Mesenchymal stem cell (in vitro differentiated cells and primary cell): ENCODE results near the gene BICC1.
A peak's percentile ranks its signal among the peaks of the same experiment; 100 is the strongest.

Experiments used
- DNase-seq: peaks from one replicate; pipeline ENCODE4 v3.0.0-alpha.2; 2013
- H2AFZ ChIP-seq: one replicate; pipeline ENCODE4 v1.6.1; 2013; ENCODE audit warnings: low read depth, mild to moderate bottlenecking, control low read depth, inconsistent platforms, low read length, moderate library complexity
- H2AK5ac ChIP-seq: 2 replicates; pipeline ENCODE4 v1.6.1; 2013; ENCODE audit warnings: low read length, moderate library complexity, mild to moderate bottlenecking, inconsistent platforms; ENCODE audit not compliant: severe bottlenecking
- H2BK120ac ChIP-seq: one replicate; pipeline ENCODE4 v1.6.1; 2013; ENCODE audit warnings: low read depth, mild to moderate bottlenecking, inconsistent platforms, low read length, moderate library complexity
- H2BK12ac ChIP-seq, 2 experiments: one replicate each; pipeline ENCODE4 v1.6.1; 2013; ENCODE audit warnings: inconsistent platforms in 2 of 2, low read length in 2 of 2, mild to moderate bottlenecking in 2 of 2, moderate library complexity in 2 of 2, control low read depth in 1 of 2
- H2BK15ac ChIP-seq: one replicate; pipeline ENCODE4 v1.6.1; 2013; ENCODE audit warnings: mild to moderate bottlenecking, low read depth, inconsistent platforms; ENCODE audit not compliant: poor library complexity, severe bottlenecking
- H2BK5ac ChIP-seq: 2 replicates; pipeline ENCODE4 v1.6.1; 2013; ENCODE audit warnings: low read depth, mild to moderate bottlenecking, low read length, control low read depth, inconsistent platforms; ENCODE audit not compliant: poor library complexity, severe bottlenecking
- H3K14ac ChIP-seq, 2 experiments: one replicate each; pipeline ENCODE4 v1.6.1; 2013; ENCODE audit warnings: inconsistent platforms in 2 of 2, low read length in 2 of 2, control low read depth in 1 of 2, mild to moderate bottlenecking in 1 of 2, moderate library complexity in 1 of 2
- H3K18ac ChIP-seq, 2 experiments: one replicate each; pipeline ENCODE4 v1.6.1; 2013; ENCODE audit warnings: inconsistent platforms in 2 of 2, low read length in 2 of 2, control low read depth in 1 of 2, low read depth in 1 of 2, mild to moderate bottlenecking in 1 of 2
- H3K23ac ChIP-seq, 2 experiments: one replicate each; pipeline ENCODE4 v1.6.1; 2013; ENCODE audit warnings: inconsistent platforms in 2 of 2, low read length in 2 of 2, mild to moderate bottlenecking in 2 of 2, moderate library complexity in 2 of 2, control low read depth in 1 of 2
- H3K27ac ChIP-seq: 2 replicates; pipeline ENCODE4 v1.5.1; 2013; ENCODE audit warnings: mild to moderate bottlenecking, moderate library complexity, low read length, control low read depth, inconsistent platforms; ENCODE audit not compliant: poor library complexity, severe bottlenecking
- H3K27me3 ChIP-seq, 2 experiments: 2 replicates each; pipeline versions ENCODE4 v1.6.1 to v1.7.0; 2013; ENCODE audit warnings: low read length in 2 of 2, mild to moderate bottlenecking in 2 of 2, moderate library complexity in 2 of 2, control low read depth in 1 of 2, inconsistent platforms in 1 of 2; ENCODE audit not compliant: control insufficient read depth in 1 of 2, insufficient read depth in 1 of 2
- H3K36me3 ChIP-seq, 2 experiments: 2 replicates each; pipeline versions ENCODE4 v1.6.1 to v1.7.0; 2013; ENCODE audit warnings: low read length in 2 of 2, control low read depth in 1 of 2, inconsistent platforms in 1 of 2, low read depth in 1 of 2, mild to moderate bottlenecking in 1 of 2; ENCODE audit not compliant: insufficient read depth in 2 of 2, control insufficient read depth in 1 of 2
- H3K4ac ChIP-seq, 2 experiments: one replicate each; pipeline ENCODE4 v1.6.1; 2013; ENCODE audit warnings: inconsistent platforms in 2 of 2, low read length in 2 of 2, mild to moderate bottlenecking in 2 of 2, moderate library complexity in 2 of 2, control low read depth in 1 of 2, low read depth in 1 of 2
- H3K4me1 ChIP-seq: 2 replicates; pipeline ENCODE4 v1.6.1; 2013; ENCODE audit warnings: low read depth, low read length, control low read depth; ENCODE audit not compliant: control insufficient read depth, insufficient read depth
- H3K4me2 ChIP-seq: 2 replicates; pipeline ENCODE4 v1.6.1; 2013; ENCODE audit warnings: low read length, mild to moderate bottlenecking, inconsistent platforms; ENCODE audit not compliant: poor library complexity, severe bottlenecking
- H3K4me3 ChIP-seq, 2 experiments: 2 replicates each; pipeline versions ENCODE4 v1.5.1 to v1.7.0; 2013; ENCODE audit warnings: low read length in 2 of 2, mild to moderate bottlenecking in 2 of 2, control low read depth in 1 of 2, low read depth in 1 of 2; ENCODE audit not compliant: insufficient read depth in 1 of 2
- H3K79me1 ChIP-seq: replicated peaks from 2 replicates; pipeline ENCODE4 v1.6.1; 2013; ENCODE audit warnings: mild to moderate bottlenecking, control low read depth, low read length, inconsistent platforms; ENCODE audit not compliant: poor library complexity, severe bottlenecking
- H3K9ac ChIP-seq: 2 replicates; pipeline ENCODE4 v1.7.0; 2013; ENCODE audit warnings: mild to moderate bottlenecking, low read length, moderate library complexity
- H3K9me3 ChIP-seq: 2 replicates; pipeline ENCODE4 v1.7.0; 2013; ENCODE audit warnings: mild to moderate bottlenecking, low read length; ENCODE audit not compliant: control insufficient read depth
- H4K8ac ChIP-seq: one replicate; pipeline ENCODE4 v1.6.1; 2013; ENCODE audit warnings: inconsistent platforms, mild to moderate bottlenecking, low read length, moderate library complexity
- H4K91ac ChIP-seq: one replicate; pipeline ENCODE4 v1.6.1; 2013; ENCODE audit warnings: mild to moderate bottlenecking, low read length, inconsistent platforms
- WGBS: methylation state at CpG from one replicate; pipeline ENCODE4 v1.1.7; 2013; ENCODE audit warnings: mixed read lengths; 5-methylcytosine and 5-hydroxymethylcytosine counted together

The BICC1 gene

GRCh38 chr10:58696736-58697135 is 184.1 kb downstream of the BICC1 start:
- Histone ChIP-seq H3K9ac (no peak overlapping the region), H2AK5ac (no peak overlapping the region), H3K4me2 (no peak overlapping the region), H3K27me3 (no peaks in the 10 kb centered on the region), H4K91ac (no peak overlapping the region), H3K4me3 (no peak overlapping the region), H2BK15ac (no peak overlapping the region), H3K79me1 (peaks cover 6% of the 10 kb centered on the region), H2BK120ac (no peak overlapping the region), H3K23ac (no peak overlapping the region), H3K4ac (no peak overlapping the region), H2AFZ (no peak overlapping the region), H3K4me1 (peaks cover 13% of the 10 kb centered on the region), H3K14ac (no peak overlapping the region), H3K27ac (no peak overlapping the region), H3K18ac (no peak overlapping the region), H4K8ac (no peak overlapping the region), H3K36me3 (peaks cover 3 to 39% of the 10 kb centered on the region in 2 experiments), H2BK12ac (no peak overlapping the region), H3K9me3 (peaks cover 6% of the 10 kb centered on the region), H2BK5ac (no peak overlapping the region)
- DNase-seq = no peak
- 75% methylated on average over 2 of the region's 4 CpGs for WGBS

- H3K9ac ChIP-seq = no peak overlapping the region
Observed at GRCh38 chr10:58697691-58698090, 185.0 kb downstream of the BICC1 start.

GRCh38 chr10:58698777-58699356 is 186.2 kb downstream of the BICC1 start:
- Histone ChIP-seq H4K91ac (no peak overlapping the region), H3K9me3 (no peaks in the 10 kb centered on the region), H3K79me1 (peaks cover 6% of the 10 kb centered on the region), H3K14ac (no peak overlapping the region), H3K9ac (no peak overlapping the region), H3K4ac (no peak overlapping the region), H3K36me3 (peaks cover 7 to 39% of the 10 kb centered on the region in 2 experiments), H2BK120ac (no peak overlapping the region), H3K4me2 (no peak overlapping the region), H2AFZ (no peak overlapping the region), H2BK12ac (no peak overlapping the region), H2AK5ac (no peak overlapping the region), H4K8ac (no peak overlapping the region), H3K18ac (no peak overlapping the region), H3K4me1 (peaks cover 13% of the 10 kb centered on the region), H3K4me3 (no peak overlapping the region), H3K27me3 (no peaks in the 10 kb centered on the region), H2BK15ac (no peak overlapping the region), H3K23ac (no peak overlapping the region), H3K27ac (no peak overlapping the region), H2BK5ac (no peak overlapping the region)
- 84% methylated on average over 5 of the region's 5 CpGs for WGBS
- DNase-seq = no peak

More at GRCh38 chr10:58697691-58698090, 185.0 kb downstream of the BICC1 start:
- H2BK120ac ChIP-seq = no peak overlapping the region
- no peak for DNase-seq
- no peaks in the 10 kb centered on the region for H3K27me3 ChIP-seq
- no peak overlapping the region for H4K91ac ChIP-seq
- no peak overlapping the region for H3K18ac ChIP-seq
- WGBS = 87% methylated on average over 2 of the region's 3 CpGs
- H2AK5ac ChIP-seq = no peak overlapping the region
- H3K4me2 ChIP-seq = no peak overlapping the region
- H3K27ac ChIP-seq = no peak overlapping the region
- no peak overlapping the region for H3K4ac ChIP-seq
- H2BK12ac ChIP-seq = no peak overlapping the region
- no peak overlapping the region for H3K23ac ChIP-seq
- H3K9me3 ChIP-seq = no peaks in the 10 kb centered on the region
- H2BK15ac ChIP-seq = no peak overlapping the region
- H3K79me1 ChIP-seq = peaks cover 6% of the 10 kb centered on the region
- no peak overlapping the region for H2AFZ ChIP-seq
- H2BK5ac ChIP-seq = no peak overlapping the region
- no peak overlapping the region for H3K4me3 ChIP-seq
- H3K14ac ChIP-seq = no peak overlapping the region
- peaks cover 3 to 33% of the 10 kb centered on the region in 2 experiments for H3K36me3 ChIP-seq
- H3K4me1 ChIP-seq = peaks cover 13% of the 10 kb centered on the region
- H4K8ac ChIP-seq = no peak overlapping the region

- no peak for DNase-seq
- peak overlapping the region; percentile 28 for H2AK5ac ChIP-seq
- H3K4me2 ChIP-seq = no peak overlapping the region
- H2BK5ac ChIP-seq = no peak overlapping the region
- H2BK12ac ChIP-seq = no peak overlapping the region
- no peak overlapping the region for H3K14ac ChIP-seq
- peaks cover 2% of the 10 kb centered on the region for H3K79me1 ChIP-seq
- H4K91ac ChIP-seq = no peak overlapping the region
- peaks cover 13% of the 10 kb centered on the region for H3K4me1 ChIP-seq
- no peak overlapping the region for H2BK15ac ChIP-seq
- H3K9ac ChIP-seq = peak overlapping the region; percentile 74
- H2AFZ ChIP-seq = no peak overlapping the region
- no peak overlapping the region for H3K4me3 ChIP-seq
- no peak overlapping the region for H3K4ac ChIP-seq
- H3K18ac ChIP-seq = no peak overlapping the region
- no peak overlapping the region for H4K8ac ChIP-seq
- H3K9me3 ChIP-seq = no peaks in the 10 kb centered on the region
- no peak overlapping the region for H3K27ac ChIP-seq
- 56% methylated on average over 1 of the region's 1 CpG for WGBS
- no peaks in the 10 kb centered on the region for H3K27me3 ChIP-seq
- H3K36me3 ChIP-seq = peaks cover 7 to 21% of the 10 kb centered on the region in 2 experiments
- no peak overlapping the region for H3K23ac ChIP-seq
- H2BK120ac ChIP-seq = no peak overlapping the region
Observed at GRCh38 chr10:58700591-58700990, 187.9 kb downstream of the BICC1 start.
